Stimulated activated CD8-positive, alpha-beta memory T cell treated with anti-CD3 and anti-CD28 coated beads, Interleukin-12 subunit alpha, Interleukin-12 subunit beta, amount 100 ng/mL, for 24 hours (primary cell): ENCODE data around the gene RALGAPA1.

Experiments used
- DNase-seq: peaks from one replicate; pipeline ENCODE4 v3.0.0-alpha.2; 2020; ENCODE audit errors: extremely low read depth

RALGAPA1 gene

GRCh38 chr14:35549551-35549950 is 259.5 kb downstream of the RALGAPA1 start:
- no peak for DNase-seq

- DNase-seq = no peak
Measured at GRCh38 chr14:35543006-35543405, 266.1 kb downstream of the RALGAPA1 start.

GRCh38 chr14:35539969-35540368 is 269.1 kb downstream of the RALGAPA1 start:
- DNase-seq = no peak

GRCh38 chr14:35535483-35536112 is 273.5 kb downstream of the RALGAPA1 start:
- DNase-seq = no peak

- DNase-seq = no peak
Measured at GRCh38 chr14:35534873-35535482, 274.1 kb downstream of the RALGAPA1 start.

- no peak for DNase-seq
Measured at GRCh38 chr14:35534208-35534872, 274.8 kb downstream of the RALGAPA1 start.

GRCh38 chr14:35533357-35534207 is 275.5 kb downstream of the RALGAPA1 start, which contains the start of gene INSM2:
Gene INSM2, plus strand, starts transcription at chr14:35534164. Its CDS starts 89 bp downstream, at chr14:35534253.
- DNase-seq = no peak

GRCh38 chr14:35532783-35533356 is 276.2 kb downstream of the RALGAPA1 start:
- DNase-seq = no peak

GRCh38 chr14:35531960-35532747 is 276.9 kb downstream of the RALGAPA1 start:
- DNase-seq = no peak

- DNase-seq = no peak
Measured at GRCh38 chr14:35526962-35527361, 282.1 kb downstream of the RALGAPA1 start.

- DNase-seq = no peak
Measured at GRCh38 chr14:35525695-35526094, 283.4 kb downstream of the RALGAPA1 start.

- no peak for DNase-seq
Measured at GRCh38 chr14:35519986-35520385, 289.1 kb downstream of the RALGAPA1 start.

GRCh38 chr14:35515916-35516315 is 293.2 kb downstream of the RALGAPA1 start:
- no peak for DNase-seq

- no peak for DNase-seq
Measured at GRCh38 chr14:35512765-35513164, 296.3 kb downstream of the RALGAPA1 start.

GRCh38 chr14:35509846-35510245 is 299.2 kb downstream of the RALGAPA1 start:
- DNase-seq = no peak

GRCh38 chr14:35506927-35507326 is 302.2 kb downstream of the RALGAPA1 start:
- DNase-seq = no peak

GRCh38 chr14:35506461-35506860 is 302.6 kb downstream of the RALGAPA1 start:
- DNase-seq = no peak

- DNase-seq = no peak
Measured at GRCh38 chr14:35504260-35504659, 304.8 kb downstream of the RALGAPA1 start.

- no peak for DNase-seq
Measured at GRCh38 chr14:35503646-35504045, 305.4 kb downstream of the RALGAPA1 start.

- no peak for DNase-seq
Measured at GRCh38 chr14:35499180-35499579, 309.9 kb downstream of the RALGAPA1 start.

- no peak for DNase-seq
Measured at GRCh38 chr14:35495278-35495677, 313.8 kb downstream of the RALGAPA1 start.
